GM23338 (cell line): Measurements from ENCODE around the gene RTCA. TPM values are rescaled to one million over a fixed set of nuclear protein-coding genes. Genes with fewer than 3 reads are reported as not detected.

ENCODE experiments used
- ATAC-seq: fragments of 200-7000 bp; cut with Tn5 transposase; 3 replicates; pipeline ENCODE4 v1.9.1; 2020
- DNase-seq: peaks from one replicate; pipeline ENCODE4 v3.0.0-alpha.2; 2015; ENCODE audit warnings: low spot score
- H2AFZ ChIP-seq: fragments of 200-600 bp; sonication (generic); 2 replicates; pipeline ENCODE4 v1.8.0; 2016; ENCODE audit warnings: antibody characterized with exemption, mild to moderate bottlenecking, moderate library complexity
- H3F3A ChIP-seq: fragments of 200-600 bp; sonication (generic); replicated peaks from 2 replicates; pipeline ENCODE4 v1.8.0; 2017; ENCODE audit warnings: antibody characterized with exemption, mixed run types, low read depth
- H3K27ac ChIP-seq: fragments of 200-600 bp; sonication (generic); 2 replicates; pipeline ENCODE4 v1.6.1; 2016; ENCODE audit warnings: low read depth
- H3K27me3 ChIP-seq: fragments of 200-600 bp; sonication (generic); 2 replicates; pipeline ENCODE4 v1.8.0; 2016; ENCODE audit warnings: mild to moderate bottlenecking, mixed run types, moderate library complexity; ENCODE audit not compliant: insufficient read depth
- H3K36me3 ChIP-seq: fragments of 200-600 bp; sonication (generic); 2 replicates; pipeline ENCODE4 v1.8.0; 2016; ENCODE audit warnings: mild to moderate bottlenecking; ENCODE audit not compliant: insufficient read depth
- H3K4me1 ChIP-seq: fragments of 200-600 bp; sonication (generic); 2 replicates; pipeline ENCODE4 v1.8.0; 2016; ENCODE audit warnings: mild to moderate bottlenecking, moderate library complexity; ENCODE audit not compliant: insufficient read depth
- H3K4me2 ChIP-seq: fragments of 200-600 bp; sonication (generic); 2 replicates; pipeline ENCODE4 v1.7.1; 2017; ENCODE audit warnings: mixed run types
- H3K4me3 ChIP-seq: fragments of 200-600 bp; sonication (generic); 2 replicates; pipeline ENCODE4 v1.6.1; 2016; ENCODE audit warnings: mixed run types
- H3K79me2 ChIP-seq: fragments of 200-600 bp; sonication (generic); replicated peaks from 2 replicates; pipeline ENCODE4 v1.8.0; 2017; ENCODE audit warnings: mild to moderate bottlenecking; ENCODE audit not compliant: insufficient read depth
- H3K9me2 ChIP-seq: fragments of 200-600 bp; sonication (generic); 2 replicates; pipeline ENCODE4 v1.8.0; 2017; ENCODE audit not compliant: insufficient read depth
- H4K20me1 ChIP-seq: fragments of 200-600 bp; sonication (generic); replicated peaks from 2 replicates; pipeline ENCODE4 v1.8.0; 2017; ENCODE audit warnings: mild to moderate bottlenecking; ENCODE audit not compliant: insufficient read depth
- H3K27ac Mint-ChIP-seq: 2 replicates; pipeline ENCODE4 v1.8.0; 2020; ENCODE audit warnings: inconsistent platforms, mild to moderate bottlenecking, moderate library complexity, mixed read lengths
- H3K27me3 Mint-ChIP-seq: 3 replicates; pipeline ENCODE4 v1.8.0; 2022; ENCODE audit warnings: low read depth, mild to moderate bottlenecking, moderate library complexity, mixed read lengths, inconsistent platforms; ENCODE audit not compliant: insufficient read depth, poor library complexity
- H3K36me3 Mint-ChIP-seq: 3 replicates; pipeline ENCODE4 v1.8.0; 2021; ENCODE audit warnings: low read depth, mild to moderate bottlenecking, inconsistent platforms, moderate library complexity, mixed read lengths
- H3K4me1 Mint-ChIP-seq: 3 replicates; pipeline ENCODE4 v1.8.0; 2020; ENCODE audit warnings: mild to moderate bottlenecking, inconsistent platforms, mixed read lengths
- H3K4me3 Mint-ChIP-seq: 3 replicates; pipeline ENCODE4 v1.8.0; 2021; ENCODE audit warnings: moderate library complexity, mild to moderate bottlenecking, inconsistent platforms, mixed read lengths
- H3K9me3 Mint-ChIP-seq: 3 replicates; pipeline ENCODE4 v1.8.0; 2020; ENCODE audit warnings: moderate library complexity, mild to moderate bottlenecking, inconsistent platforms, mixed read lengths
- CREB1 ChIP-seq: fragments of 250-450 bp; sonication (Bioruptor Pico); IDR thresholded peaks from 2 replicates; pipeline ENCODE4 v1.5.0; 2020; ENCODE audit warnings: low read depth, mild to moderate bottlenecking, moderate library complexity
- CTCF ChIP-seq, 2 experiments: fragments of 200-600 bp in 1 of 2; sonication (generic) in 1 of 2; conservative IDR thresholded peaks; 2 replicates each; pipeline versions ENCODE4 v1.5.1 to v1.6.1; 2016 to 2017; ENCODE audit warnings: antibody characterized with exemption in 2 of 2, low read depth in 2 of 2, mild to moderate bottlenecking in 2 of 2, moderate library complexity in 1 of 2
- EZH2phosphoT487 ChIP-seq: fragments of 200-600 bp; sonication (generic); IDR thresholded peaks from one replicate; pipeline ENCODE4 v1.8.1; 2018; ENCODE audit warnings: antibody characterized with exemption; ENCODE audit not compliant: unreplicated experiment
- JUNB ChIP-seq: IDR thresholded peaks from one replicate; pipeline ENCODE4 v1.6.1; 2016; ENCODE audit warnings: antibody characterized with exemption; ENCODE audit not compliant: unreplicated experiment
- NANOG ChIP-seq: IDR thresholded peaks from 2 replicates; pipeline ENCODE4 v1.6.1; 2016; ENCODE audit warnings: antibody characterized with exemption, borderline replicate concordance
- ZNF114 ChIP-seq: fragments of 250-450 bp; sonication (Bioruptor Pico); IDR thresholded peaks from 2 replicates; pipeline ENCODE4 v1.5.0; 2020; ENCODE audit warnings: mild to moderate bottlenecking, moderate library complexity
- ZNF331 ChIP-seq: fragments of 250-450 bp; sonication (Bioruptor Pico); IDR thresholded peaks from 2 replicates; pipeline ENCODE4 v1.5.0; 2020; ENCODE audit warnings: low read depth, mild to moderate bottlenecking, moderate library complexity
- ZNF462 ChIP-seq: fragments of 250-450 bp; sonication (Bioruptor Pico); IDR thresholded peaks from 2 replicates; pipeline ENCODE4 v1.5.0; 2020; ENCODE audit warnings: mild to moderate bottlenecking, moderate library complexity
- polyA plus RNA-seq: library from polyadenylated mRNA; unstranded; fragments of >200 nt; fragmentation: Nextera tagmentation; extraction: Ambion mirVana; gene quantifications from 2 replicates; pipeline ENCODE4 v1.2.1, GENCODE V29; 2016
- total RNA-seq: library from RNA; depleted of rRNA; stranded (reverse); fragments of >200 nt; shearing (Covaris generic); gene quantifications from 2 replicates; pipeline ENCODE4 v1.2.3, GENCODE V29; 2014
- TF ChIP-seq, protein P1 (sequence below): IDR thresholded peaks from 2 replicates; pipeline ENCODE4 v1.6.1; 2016; ENCODE audit warnings: antibody characterized with exemption

Gene RTCA
- total and polyA plus RNA-seq, 2 experiments from 2014 or later, result 36.6 TPM

DNA sequence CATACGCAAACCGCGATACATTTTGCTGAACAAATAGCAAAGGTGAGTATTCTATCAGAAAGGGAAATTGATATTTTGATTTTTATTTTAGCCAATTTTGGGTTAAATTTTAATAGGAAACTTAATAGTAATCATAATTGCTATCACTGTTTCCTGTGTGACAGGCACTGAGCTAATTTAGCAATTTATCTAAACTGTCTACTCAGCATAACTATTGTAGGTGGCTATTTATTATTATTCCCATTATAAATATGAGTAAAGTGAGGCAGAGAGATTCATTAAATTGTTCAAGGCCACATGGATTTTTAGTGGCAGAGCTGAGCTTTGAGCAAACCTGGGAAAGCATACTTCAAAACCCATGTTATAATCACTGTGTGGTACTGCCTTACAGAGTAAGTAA is 21.1 kb downstream of the RTCA start:
- H3K79me2 ChIP-seq, result no peaks in the 10 kb centered on the region
- TF ChIP-seq ZNF114 (CRISPR knock-in tag) (no peak), EZH2phosphoT487 (no peak), ZNF331 (CRISPR knock-in tag) (no peak)
- TF ChIP-seq, protein P1, sequence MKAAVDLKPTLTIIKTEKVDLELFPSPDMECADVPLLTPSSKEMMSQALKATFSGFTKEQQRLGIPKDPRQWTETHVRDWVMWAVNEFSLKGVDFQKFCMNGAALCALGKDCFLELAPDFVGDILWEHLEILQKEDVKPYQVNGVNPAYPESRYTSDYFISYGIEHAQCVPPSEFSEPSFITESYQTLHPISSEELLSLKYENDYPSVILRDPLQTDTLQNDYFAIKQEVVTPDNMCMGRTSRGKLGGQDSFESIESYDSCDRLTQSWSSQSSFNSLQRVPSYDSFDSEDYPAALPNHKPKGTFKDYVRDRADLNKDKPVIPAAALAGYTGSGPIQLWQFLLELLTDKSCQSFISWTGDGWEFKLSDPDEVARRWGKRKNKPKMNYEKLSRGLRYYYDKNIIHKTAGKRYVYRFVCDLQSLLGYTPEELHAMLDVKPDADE, result no peak
- no peaks in the 10 kb centered on the region; the same call in 2 of the 3 replicates for H3K9me3 Mint-ChIP-seq
- H3K9me2 ChIP-seq, result no peaks in the 10 kb centered on the region
- H3F3A ChIP-seq, result no peaks in the 10 kb centered on the region
- no peaks in the 10 kb centered on the region for H4K20me1 ChIP-seq
- no peak overlapping the region for H3K27ac ChIP-seq
- H3K27ac Mint-ChIP-seq, result no peak overlapping the region
- no peak overlapping the region for H3K4me3 Mint-ChIP-seq
- H3K4me1 ChIP-seq, result no peaks in the 10 kb centered on the region
- H3K27me3 ChIP-seq, result no peaks in the 10 kb centered on the region
- H3K27me3 Mint-ChIP-seq, result peaks cover 2% of the 10 kb centered on the region
- peaks cover 57% of the 10 kb centered on the region for H3K36me3 Mint-ChIP-seq
- DNase-seq (no peak), ATAC-seq (no peak)
- H3K4me1 Mint-ChIP-seq, result no peaks in the 10 kb centered on the region
- no peak overlapping the region for H3K4me2 ChIP-seq
- H3K4me3 ChIP-seq, result no peak overlapping the region
- H3K36me3 ChIP-seq, result peaks cover 42% of the 10 kb centered on the region; the same call in 1 of the 2 replicates
- H2AFZ ChIP-seq, result no peak overlapping the region

DNA sequence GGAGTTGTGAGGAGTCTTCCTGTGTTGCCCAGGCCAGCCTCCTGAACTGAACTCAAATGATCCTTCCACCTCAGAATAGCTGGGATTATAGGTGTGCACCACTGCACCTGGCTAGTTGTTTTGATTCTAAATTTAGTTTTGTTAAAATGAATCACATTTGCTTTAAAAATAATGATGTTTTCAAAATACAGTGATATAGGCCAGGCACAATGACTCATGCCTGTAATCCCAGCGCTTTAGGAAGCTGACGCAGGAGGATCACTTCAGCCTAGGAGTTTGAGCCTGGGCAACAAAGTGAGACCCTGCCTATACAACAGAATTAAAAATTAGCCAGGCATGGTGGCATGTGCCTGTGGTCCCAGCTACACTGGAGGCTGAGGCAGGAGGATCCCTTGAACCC is 24.3 kb downstream of the RTCA start:
- H3K36me3 Mint-ChIP-seq, result peaks cover 50% of the 10 kb centered on the region

More for the DNA sequence above, 24.3 kb downstream of the RTCA start:
- DNase-seq (no peak), ATAC-seq (no peak)
- no peak overlapping the region for H3K4me3 ChIP-seq
- H3K4me3 Mint-ChIP-seq, result no peak overlapping the region
- no peaks in the 10 kb centered on the region for H3K79me2 ChIP-seq
- 0 out of 2 replicates have a peak, but pooled peaks cover 5% of the 10 kb centered on the region for H3K4me1 ChIP-seq
- H4K20me1 ChIP-seq, result no peaks in the 10 kb centered on the region
- no peaks in the 10 kb centered on the region for H3K4me1 Mint-ChIP-seq
- H3K27ac Mint-ChIP-seq, result no peak overlapping the region
- H3K9me2 ChIP-seq, result no peaks in the 10 kb centered on the region
- peaks cover 29% of the 10 kb centered on the region; the same call in 1 of the 2 replicates for H3K36me3 ChIP-seq
- no peaks in the 10 kb centered on the region; the same call in 2 of the 3 replicates for H3K9me3 Mint-ChIP-seq
- no peak for TF ChIP-seq ZNF331 (CRISPR knock-in tag)
- no peak for TF ChIP-seq CTCF (conservative IDR thresholded peaks at IDR 0.05; ENCODE audit: low read depth in 2 of 2)
- no peak for TF ChIP-seq ZNF462 (CRISPR knock-in tag)
- TF ChIP-seq NANOG, result no peak
- TF ChIP-seq EZH2phosphoT487, result no peak
- no peak for TF ChIP-seq CREB1 (CRISPR knock-in tag)
- no peak for TF ChIP-seq ZNF114 (CRISPR knock-in tag)
- no peak for TF ChIP-seq JUNB
- peaks cover 2% of the 10 kb centered on the region for H3K27me3 Mint-ChIP-seq
- no peaks in the 10 kb centered on the region for H3K27me3 ChIP-seq
- H3K27ac ChIP-seq, result no peak overlapping the region
- no peaks in the 10 kb centered on the region for H3F3A ChIP-seq
- no peak overlapping the region for H2AFZ ChIP-seq
- H3K4me2 ChIP-seq, result no peak overlapping the region
